Neuronal stem cell (in vitro differentiated cells): Measurements from ENCODE around the gene PGK1.
"Not testable (repeated sequence)": the region's sequence is repeated elsewhere in the genome, so short reads cannot be mapped to it uniquely, and the experiment has no call there.

Source experiments
- DNase-seq: peaks from one replicate; pipeline ENCODE4 v3.0.0-alpha.2; 2013; ENCODE audit warnings: low spot score
- H2AFZ ChIP-seq: one replicate; pipeline ENCODE4 v1.6.1; 2013; ENCODE audit warnings: mild to moderate bottlenecking, low read length, inconsistent platforms
- H2AK5ac ChIP-seq: 2 replicates; pipeline ENCODE4 v1.6.1; 2013; ENCODE audit warnings: low read depth, mild to moderate bottlenecking, inconsistent platforms, low read length, moderate library complexity, mixed read lengths
- H2BK120ac ChIP-seq: 2 replicates; pipeline ENCODE4 v1.6.1; 2013; ENCODE audit warnings: low read depth, mild to moderate bottlenecking, inconsistent platforms, low read length, moderate library complexity, mixed read lengths
- H2BK12ac ChIP-seq: one replicate; pipeline ENCODE4 v1.6.1; 2013; ENCODE audit warnings: low read length, inconsistent platforms
- H2BK15ac ChIP-seq: 2 replicates; pipeline ENCODE4 v1.6.1; 2013; ENCODE audit warnings: mild to moderate bottlenecking, low read length, inconsistent platforms, mixed read lengths
- H2BK5ac ChIP-seq: one replicate; pipeline ENCODE4 v1.6.1; 2013; ENCODE audit warnings: inconsistent platforms, mild to moderate bottlenecking, low read length, moderate library complexity
- H3K14ac ChIP-seq: one replicate; pipeline ENCODE4 v1.6.1; 2013; ENCODE audit warnings: low read length, inconsistent platforms
- H3K18ac ChIP-seq: 2 replicates; pipeline ENCODE4 v1.6.1; 2013; ENCODE audit warnings: low read length, inconsistent platforms
- H3K23ac ChIP-seq: 2 replicates; pipeline ENCODE4 v1.6.1; 2013; ENCODE audit warnings: low read depth, mild to moderate bottlenecking, mixed read lengths, low read length, inconsistent platforms; ENCODE audit not compliant: poor library complexity
- H3K27ac ChIP-seq: replicated peaks from 3 replicates; pipeline ENCODE4 v1.5.1; 2013; ENCODE audit warnings: low read length, inconsistent platforms
- H3K27me3 ChIP-seq, 3 experiments: 2 replicates each; pipeline ENCODE4 v1.6.1; 2013; ENCODE audit warnings: low read length in 3 of 3, mild to moderate bottlenecking in 2 of 3, inconsistent platforms in 1 of 3, low read depth in 1 of 3, mixed read lengths in 1 of 3, moderate library complexity in 1 of 3; ENCODE audit not compliant: control insufficient read depth in 3 of 3, insufficient read depth in 3 of 3
- H3K36me3 ChIP-seq, 2 donors: replicated peaks in 1 of 2; 2 replicates each; pipeline ENCODE4 v1.6.1; 2013; ENCODE audit warnings: low read length in 2 of 2; ENCODE audit not compliant: control insufficient read depth in 2 of 2, insufficient read depth in 2 of 2
- H3K4ac ChIP-seq: 2 replicates; pipeline ENCODE4 v1.6.1; 2013; ENCODE audit warnings: inconsistent platforms, mild to moderate bottlenecking, low read length, moderate library complexity
- H3K4me1 ChIP-seq, 2 donors: 1 replicate in 1 of 2; 2 replicates in 1 of 2; pipeline ENCODE4 v1.6.1; 2013; ENCODE audit warnings: low read length in 2 of 2, low read depth in 1 of 2; ENCODE audit not compliant: control insufficient read depth in 2 of 2, insufficient read depth in 1 of 2
- H3K4me2 ChIP-seq: one replicate; pipeline ENCODE4 v1.6.1; 2013; ENCODE audit warnings: mild to moderate bottlenecking, low read length, inconsistent platforms; ENCODE audit not compliant: insufficient read depth, poor library complexity, severe bottlenecking
- H3K4me3 ChIP-seq, 2 donors: 2 replicates each; pipeline ENCODE4 v1.5.1; 2013; ENCODE audit warnings: low read length in 2 of 2, mild to moderate bottlenecking in 2 of 2, inconsistent platforms in 1 of 2, moderate library complexity in 1 of 2
- H3K79me1 ChIP-seq: one replicate; pipeline ENCODE4 v1.6.1; 2013; ENCODE audit warnings: low read depth, mild to moderate bottlenecking, inconsistent platforms, low read length, moderate library complexity
- H3K9ac ChIP-seq: one replicate; pipeline ENCODE4 v1.6.1; 2013; ENCODE audit warnings: mild to moderate bottlenecking, low read depth, low read length, inconsistent platforms; ENCODE audit not compliant: poor library complexity
- H3K9me3 ChIP-seq, 2 donors: replicated peaks in 1 of 2; 2 replicates each; pipeline versions ENCODE3 to v1.6.1; 2013; ENCODE audit warnings: low read length in 2 of 2, mild to moderate bottlenecking in 2 of 2, inconsistent platforms in 1 of 2, low read depth in 1 of 2, mixed read lengths in 1 of 2, moderate library complexity in 1 of 2; ENCODE audit not compliant: control insufficient read depth in 2 of 2, insufficient read depth in 1 of 2
- H4K8ac ChIP-seq: one replicate; pipeline ENCODE4 v1.6.1; 2013; ENCODE audit warnings: low read depth, mild to moderate bottlenecking, inconsistent platforms, low read length, moderate library complexity
- H4K91ac ChIP-seq: one replicate; pipeline ENCODE4 v1.6.1; 2013; ENCODE audit warnings: low read length, low read depth, mild to moderate bottlenecking, inconsistent platforms; ENCODE audit not compliant: poor library complexity
- WGBS, 2 donors: extraction: QIAGEN DNeasy Blood & Tissue Kit; methylation state at CpG; one replicate each; pipeline ENCODE4 v1.1.7; 2013; ENCODE audit warnings: missing lambda C conversion rate in 2 of 2, mixed read lengths in 1 of 2; ENCODE audit not compliant: insufficient read length in 2 of 2, insufficient replicate concordance in 1 of 2; ENCODE audit errors: extremely low coverage in 2 of 2; 5-methylcytosine and 5-hydroxymethylcytosine counted together

PGK1 gene

DNA sequence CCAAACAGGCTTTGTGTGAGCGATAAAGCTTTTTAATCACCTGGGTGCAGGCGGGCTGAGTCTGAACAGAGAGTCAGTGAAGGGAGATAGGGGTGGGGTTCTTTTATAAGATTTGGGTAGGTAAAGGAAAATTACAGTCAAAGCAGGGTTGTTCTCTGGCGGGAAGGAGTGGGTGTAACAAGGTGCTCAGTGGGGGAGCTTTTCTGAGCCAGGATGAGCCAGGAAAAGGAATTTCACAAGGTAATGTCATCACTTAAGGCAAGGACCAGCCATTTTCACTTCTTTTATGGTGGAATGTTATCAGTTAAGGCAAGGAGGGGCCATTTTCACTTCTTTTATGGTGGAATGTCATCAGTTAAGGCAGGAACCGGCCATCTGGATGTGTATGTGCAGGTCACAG lies 56.7 kb downstream of the PGK1 start:
- not testable (repeated sequence) for H2BK12ac ChIP-seq, H3K4me2 ChIP-seq, H2BK5ac ChIP-seq, H3K18ac ChIP-seq, H3K4ac ChIP-seq, H3K36me3 ChIP-seq, H3K4me1 ChIP-seq, H2AFZ ChIP-seq, H2BK15ac ChIP-seq, H3K14ac ChIP-seq, DNase-seq, H2BK120ac ChIP-seq, H3K27ac ChIP-seq, H4K8ac ChIP-seq, H3K23ac ChIP-seq, H3K9me3 ChIP-seq, H3K27me3 ChIP-seq, H3K9ac ChIP-seq, H3K79me1 ChIP-seq, H2AK5ac ChIP-seq, H3K4me3 ChIP-seq, H4K91ac ChIP-seq
- no CpG with 5 or more reads among the region's 4 CpGs for WGBS, 2 donors

DNA sequence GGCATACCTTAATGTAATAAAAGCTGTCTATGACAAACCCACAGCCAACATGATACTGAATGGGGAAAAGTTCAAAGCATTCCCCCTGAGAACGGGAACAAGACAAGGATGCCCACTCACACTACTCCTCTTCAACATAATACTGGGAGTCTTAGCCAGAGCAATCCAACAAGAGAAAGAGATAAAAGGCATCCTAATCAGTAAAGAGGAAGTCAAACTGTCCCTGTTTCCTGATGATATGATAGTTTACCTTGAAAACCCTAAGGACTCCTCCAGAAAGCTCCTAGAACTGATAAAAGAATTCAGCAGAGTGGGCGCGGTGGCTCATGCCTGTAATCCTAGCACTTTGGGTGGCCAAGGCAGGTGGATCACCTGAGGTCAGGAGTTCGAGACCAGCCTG lies 59.1 kb downstream of the PGK1 start:
- H3K18ac ChIP-seq, H2AK5ac ChIP-seq, H2BK12ac ChIP-seq, H3K27me3 ChIP-seq, H3K4me1 ChIP-seq, H2BK5ac ChIP-seq, H3K36me3 ChIP-seq, H2BK15ac ChIP-seq, H3K4me3 ChIP-seq, H3K79me1 ChIP-seq, H2AFZ ChIP-seq, H3K4ac ChIP-seq, H3K9ac ChIP-seq, DNase-seq, H3K23ac ChIP-seq, H3K4me2 ChIP-seq, H2BK120ac ChIP-seq, H3K9me3 ChIP-seq, H4K91ac ChIP-seq, H3K14ac ChIP-seq, H4K8ac ChIP-seq, H3K27ac ChIP-seq: not testable (repeated sequence)
- no CpG with 5 or more reads among the region's 4 CpGs for WGBS, 2 donors

DNA sequence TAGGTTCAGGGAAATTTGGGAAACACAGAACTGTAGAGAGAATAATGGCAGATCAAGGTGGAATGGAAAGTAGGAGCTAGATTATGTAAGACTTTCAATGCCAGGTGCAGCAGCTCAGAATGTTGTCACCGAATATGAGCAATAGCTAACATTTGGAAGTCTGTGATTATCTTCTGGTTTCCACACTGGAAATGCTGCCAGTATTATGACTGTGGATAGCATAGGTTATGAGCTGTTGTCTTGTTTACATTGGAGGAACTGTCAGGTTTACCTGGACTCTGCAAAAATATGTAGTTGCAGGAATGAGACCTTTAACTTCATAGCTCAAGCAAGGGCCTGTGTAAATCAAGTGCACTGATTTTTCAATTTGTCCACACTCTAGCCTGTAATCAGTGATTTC lies 61.4 kb downstream of the PGK1 start:
- Histone ChIP-seq H3K4me2 (no peak overlapping the region), H3K9ac (no peak overlapping the region), H3K4me1 (no peaks in the 10 kb centered on the region), H3K4ac (no peak overlapping the region), H2BK5ac (no peak overlapping the region), H3K27me3 (no peaks in the 10 kb centered on the region), H3K4me3 (no peak overlapping the region), H2AK5ac (no peak overlapping the region), H2BK120ac (no peak overlapping the region), H2AFZ (no peak overlapping the region), H2BK12ac (no peak overlapping the region), H4K8ac (no peak overlapping the region), H3K9me3 (no peaks in the 10 kb centered on the region), H3K79me1 (no peaks in the 10 kb centered on the region), H3K36me3 (no peaks in the 10 kb centered on the region), H4K91ac (no peak overlapping the region), H3K14ac (no peak overlapping the region), H3K27ac (no peak overlapping the region), H3K23ac (no peak overlapping the region), H2BK15ac (no peak overlapping the region), H3K18ac (no peak overlapping the region)
- no CpG with 5 or more reads among the region's 1 CpG for WGBS, 2 donors
- DNase-seq = no peak

DNA sequence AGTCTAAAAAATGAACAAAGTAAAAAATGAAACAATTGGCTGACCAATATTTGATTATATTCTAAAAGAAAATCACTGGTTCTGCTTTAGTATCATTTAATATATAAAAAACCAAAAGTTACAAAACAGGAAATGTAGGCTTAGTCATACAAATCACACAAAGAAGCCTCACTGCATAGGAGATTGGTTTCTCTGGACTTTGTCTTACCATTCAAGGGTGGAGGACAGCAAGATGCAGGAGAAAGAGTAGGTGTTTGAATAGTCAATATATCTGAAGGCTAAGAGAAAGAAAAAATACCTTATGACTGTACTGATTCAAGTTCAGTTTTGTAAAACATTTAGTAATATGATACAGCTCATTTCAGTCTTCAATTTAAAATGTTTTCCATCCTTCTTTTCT lies 64.0 kb downstream of the PGK1 start:
- Histone ChIP-seq H2BK15ac (no peak overlapping the region), H4K8ac (no peak overlapping the region), H3K18ac (no peak overlapping the region), H3K36me3 (no peaks in the 10 kb centered on the region), H3K9me3 (no peaks in the 10 kb centered on the region), H3K4me3 (no peak overlapping the region), H3K27me3 (no peaks in the 10 kb centered on the region), H3K14ac (no peak overlapping the region), H2AK5ac (no peak overlapping the region), H3K4me2 (no peak overlapping the region), H3K9ac (no peak overlapping the region), H2BK120ac (no peak overlapping the region), H2BK5ac (no peak overlapping the region), H4K91ac (no peak overlapping the region), H3K4ac (no peak overlapping the region), H3K27ac (no peak overlapping the region), H3K23ac (no peak overlapping the region), H3K79me1 (no peaks in the 10 kb centered on the region), H3K4me1 (no peaks in the 10 kb centered on the region), H2AFZ (no peak overlapping the region), H2BK12ac (no peak overlapping the region)
- DNase-seq = no peak
